ENCODE results near the gene MEMO1. TPM values are rescaled to one million over a fixed set of nuclear protein-coding genes. Genes with fewer than 3 reads are reported as not detected.
A peak's percentile ranks its signal among the peaks of the same experiment; 100 is the strongest.

The MEMO1 gene
- total RNA-seq, 1 donor: 37.6 TPM

DNA sequence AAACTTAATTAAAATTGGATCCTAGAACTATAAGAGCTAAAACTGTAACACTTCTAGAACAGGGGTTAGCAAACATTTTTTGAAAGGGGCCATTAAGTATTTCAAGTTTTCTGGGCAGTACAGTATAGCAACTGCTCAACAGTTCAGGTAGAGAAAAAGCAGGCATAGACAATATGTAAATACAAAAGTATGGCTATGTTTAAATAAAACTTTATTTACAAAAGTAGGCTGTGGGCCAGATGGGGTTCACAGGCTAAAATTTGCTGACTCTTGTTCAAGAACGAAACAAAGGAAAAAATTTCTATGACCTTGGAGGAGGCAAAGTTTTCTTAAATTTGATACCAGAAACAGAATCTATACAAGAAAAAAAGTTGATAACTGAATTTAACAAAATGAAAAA is 114.5 kb downstream of the MEMO1 start:
- Histone ChIP-seq H2AFZ (ENCODE audit: low read length) (no peak overlapping the region), H3K4me1 (ENCODE audit: insufficient read depth, low read length) (no peaks in the 10 kb centered on the region), H3K27me3 (ENCODE audit: insufficient read depth, low read length) (no peaks in the 10 kb centered on the region), H3K4me2 (ENCODE audit: insufficient read depth, low read length) (no peak overlapping the region), H3K4me3 (ENCODE audit: insufficient read depth, low read length) (no peak overlapping the region), H3K9me3 (ENCODE audit: low read depth, low read length) (no peaks in the 10 kb centered on the region), H3K36me3 (ENCODE audit: insufficient read depth, low read length) (no peaks in the 10 kb centered on the region), H3K79me2 (ENCODE audit: insufficient read depth, low read length) (peaks cover 9% of the 10 kb centered on the region), H4K20me1 (ENCODE audit: insufficient read depth, low read length) (no peaks in the 10 kb centered on the region), H3K27ac (ENCODE audit: low read depth, low read length) (no peak overlapping the region)
- no peak for DNase-seq (ENCODE audit: insufficient read length, low spot score, missing footprints)
- TF ChIP-seq CTCF (IDR thresholded peaks at IDR 0.05; ENCODE audit: extremely low read depth, low read depth, low read length): no peak

DNA sequence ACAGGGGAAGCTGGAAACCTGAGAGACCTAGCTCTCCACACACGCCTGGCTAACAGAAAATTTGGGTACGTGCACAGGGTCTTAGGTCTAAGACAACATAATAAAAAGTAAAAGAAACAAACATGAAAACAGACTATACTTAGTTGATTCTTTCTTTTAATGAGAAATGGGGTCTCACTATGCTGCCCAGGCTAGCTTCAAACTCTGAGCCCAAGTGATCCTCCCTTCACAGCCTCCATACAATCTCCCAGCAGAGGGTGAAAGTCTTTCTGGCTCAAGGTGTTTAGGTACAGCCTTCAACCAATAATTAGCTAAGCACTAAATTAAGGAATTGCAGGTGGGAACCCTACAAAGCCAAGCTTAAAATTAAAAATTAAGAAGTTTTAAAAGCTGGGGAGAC is 116.2 kb downstream of the MEMO1 start:
- Histone ChIP-seq H3K4me2 (ENCODE audit: insufficient read depth, low read length) (no peak overlapping the region), H3K4me1 (ENCODE audit: insufficient read depth, low read length) (no peaks in the 10 kb centered on the region), H2AFZ (ENCODE audit: low read length) (no peak overlapping the region), H3K27me3 (ENCODE audit: insufficient read depth, low read length) (no peaks in the 10 kb centered on the region), H3K36me3 (ENCODE audit: insufficient read depth, low read length) (no peaks in the 10 kb centered on the region), H4K20me1 (ENCODE audit: insufficient read depth, low read length) (no peaks in the 10 kb centered on the region), H3K9me3 (ENCODE audit: low read depth, low read length) (no peaks in the 10 kb centered on the region), H3K27ac (ENCODE audit: low read depth, low read length) (no peak overlapping the region), H3K79me2 (ENCODE audit: insufficient read depth, low read length) (peaks cover 14% of the 10 kb centered on the region), H3K4me3 (ENCODE audit: insufficient read depth, low read length) (no peak overlapping the region)
- DNase-seq (ENCODE audit: insufficient read length, low spot score, missing footprints): no peak
- TF ChIP-seq CTCF (IDR thresholded peaks at IDR 0.05; ENCODE audit: extremely low read depth, low read depth, low read length): no peak

GRCh38 chr2:31893094-31893493 is 117.7 kb downstream of the MEMO1 start:
- Histone ChIP-seq H3K4me3 (ENCODE audit: insufficient read depth, low read length) (no peak overlapping the region), H3K4me2 (ENCODE audit: insufficient read depth, low read length) (no peak overlapping the region), H3K9me3 (ENCODE audit: low read depth, low read length) (no peaks in the 10 kb centered on the region), H3K36me3 (ENCODE audit: insufficient read depth, low read length) (no peaks in the 10 kb centered on the region), H3K4me1 (ENCODE audit: insufficient read depth, low read length) (no peaks in the 10 kb centered on the region), H3K27ac (ENCODE audit: low read depth, low read length) (no peak overlapping the region), H3K27me3 (ENCODE audit: insufficient read depth, low read length) (no peaks in the 10 kb centered on the region), H2AFZ (ENCODE audit: low read length) (no peak overlapping the region), H3K79me2 (ENCODE audit: insufficient read depth, low read length) (peaks cover 17% of the 10 kb centered on the region), H4K20me1 (ENCODE audit: insufficient read depth, low read length) (no peaks in the 10 kb centered on the region)
- no peak for DNase-seq (ENCODE audit: insufficient read length, low spot score, missing footprints)
- no peak for TF ChIP-seq CTCF (IDR thresholded peaks at IDR 0.05; ENCODE audit: extremely low read depth, low read depth, low read length)

DNA sequence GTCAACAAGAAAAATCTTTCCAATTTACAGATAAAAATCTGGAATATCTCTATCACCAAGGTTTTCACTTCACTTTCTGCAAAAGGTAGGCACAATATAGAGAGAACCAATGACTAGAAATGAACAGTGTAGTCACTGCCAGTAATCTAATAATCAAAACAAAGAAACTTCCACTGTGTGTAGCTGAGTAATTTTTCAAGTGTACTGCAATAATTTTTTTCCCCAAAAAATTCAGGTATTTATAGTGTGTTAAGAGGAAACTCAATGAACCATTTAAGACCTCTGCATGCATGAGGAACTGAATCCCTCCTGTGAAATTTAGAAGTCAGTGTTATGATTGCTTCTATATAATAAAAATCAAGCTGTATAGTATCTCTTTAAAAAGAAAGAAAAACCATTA is 121.8 kb downstream of the MEMO1 start:
- no peak for TF ChIP-seq CTCF (IDR thresholded peaks at IDR 0.05; ENCODE audit: extremely low read depth, low read depth, low read length)
- H3K27ac ChIP-seq (ENCODE audit: low read depth, low read length): no peak overlapping the region
- peak; percentile 14 for DNase-seq (ENCODE audit: insufficient read length, low spot score, missing footprints)
- no peaks in the 10 kb centered on the region for H3K9me3 ChIP-seq (ENCODE audit: low read depth, low read length)
- no peak overlapping the region for H2AFZ ChIP-seq (ENCODE audit: low read length)
- H4K20me1 ChIP-seq (ENCODE audit: insufficient read depth, low read length): no peaks in the 10 kb centered on the region
- H3K27me3 ChIP-seq (ENCODE audit: insufficient read depth, low read length): no peaks in the 10 kb centered on the region
- H3K79me2 ChIP-seq (ENCODE audit: insufficient read depth, low read length): peaks cover 13% of the 10 kb centered on the region
- H3K4me3 ChIP-seq (ENCODE audit: insufficient read depth, low read length): no peak overlapping the region
- no peak overlapping the region for H3K4me2 ChIP-seq (ENCODE audit: insufficient read depth, low read length)
- H3K36me3 ChIP-seq (ENCODE audit: insufficient read depth, low read length): no peaks in the 10 kb centered on the region
- H3K4me1 ChIP-seq (ENCODE audit: insufficient read depth, low read length): no peaks in the 10 kb centered on the region
